ENCODE data around the gene ESR2. TPM values are rescaled to one million over a fixed set of nuclear protein-coding genes. Genes with fewer than 3 reads are reported as not detected.

ESR2 gene
- total RNA-seq, 1 experiment from 2014 or later, result 0.15 TPM

GRCh38 chr14:64075613-64076005, 218.6 kb downstream of the ESR2 start:
- H4K91ac ChIP-seq (ENCODE audit: insufficient read length, low read depth, low read length), result no peak overlapping the region
- no peaks in the 10 kb centered on the region for H3K79me1 ChIP-seq (ENCODE audit: insufficient read depth, low read depth, low read length, poor library complexity, severe bottlenecking)
- no peak overlapping the region for H2BK15ac ChIP-seq (ENCODE audit: low read depth, low read length)
- no peak overlapping the region for H3K56ac ChIP-seq (ENCODE audit: insufficient read length, low read depth, low read length)
- WGBS (ENCODE audit: extremely low coverage, insufficient read length, low lambda C conversion rate), result no CpG with 5 or more reads among the region's 1 CpG
- Mint-ChIP-seq H3K27me3 (ENCODE audit: low read depth) (no peaks in the 10 kb centered on the region), H3K4me3 (no peak overlapping the region), H3K27ac (peak overlapping the region in 1 of 3 experiments; percentile 61; a peak in 2 of 7 replicates), H3K4me1 (peaks cover 15 to 16% of the 10 kb centered on the region in 2 experiments), H3K9me3 (no peaks in the 10 kb centered on the region), H3K36me3 (ENCODE audit: insufficient read depth in 1 of 3, low read depth in 3 of 3) (peaks cover 9 to 38% (median 32%) of the 10 kb centered on the region in 3 experiments)
- no peak overlapping the region for H2BK20ac ChIP-seq (ENCODE audit: low read depth, low read length, poor library complexity, severe bottlenecking)
- H3K23ac ChIP-seq (ENCODE audit: insufficient read length, low read depth, low read length), result no peak overlapping the region
- H2BK12ac ChIP-seq (ENCODE audit: insufficient read length, low read depth, low read length), result no peak overlapping the region
- H3K9ac ChIP-seq (ENCODE audit: extremely low read depth, insufficient read length, low read length), result no peak overlapping the region
- H2AK5ac ChIP-seq (ENCODE audit: insufficient read length, low read length), result no peak overlapping the region
- no peaks in the 10 kb centered on the region; the same call in none of the 2 replicates for H3K4me1 ChIP-seq (ENCODE audit: insufficient read depth, low read length)
- H3K23me2 ChIP-seq (ENCODE audit: insufficient read length, low read depth, low read length, poor library complexity, severe bottlenecking), result no peaks in the 10 kb centered on the region
- DNase-seq, result no peak
- no peaks in the 10 kb centered on the region for H3K27me3 ChIP-seq (ENCODE audit: insufficient read depth, low read length)
- no peak overlapping the region for H3T11ph ChIP-seq (ENCODE audit: low read length)
- no peak for TF ChIP-seq CTCF (conservative IDR thresholded peaks at IDR 0.05)
- H3K79me2 ChIP-seq (ENCODE audit: insufficient read depth, low read length), result no peaks in the 10 kb centered on the region
- no peak overlapping the region for H3K27ac ChIP-seq (ENCODE audit: insufficient read length, low read depth, low read length)
- H3K4me2 ChIP-seq (ENCODE audit: insufficient read depth, insufficient read length, low read length), result no peak overlapping the region
- H4K5ac ChIP-seq (ENCODE audit: insufficient read length, low read depth, low read length), result no peak overlapping the region
- H2AFZ ChIP-seq (ENCODE audit: low read length), result no peak overlapping the region
- H3K18ac ChIP-seq (ENCODE audit: insufficient read length, low read depth, low read length), result no peak overlapping the region
- H3K14ac ChIP-seq (ENCODE audit: insufficient read depth, low read length), result no peak overlapping the region
- no peak overlapping the region for H3K4ac ChIP-seq (ENCODE audit: low read depth, low read length)
- H3K9me3 ChIP-seq (ENCODE audit: control insufficient read depth, low read depth, low read length), result no peaks in the 10 kb centered on the region
- no peak overlapping the region for H2BK5ac ChIP-seq (ENCODE audit: insufficient read length, low read length)
- no peak overlapping the region for H4K8ac ChIP-seq (replicated peaks; ENCODE audit: insufficient read length, low read depth, low read length)
- H4K20me1 ChIP-seq (ENCODE audit: control insufficient read depth, insufficient read depth, insufficient read length), result no peaks in the 10 kb centered on the region
- H2BK120ac ChIP-seq (ENCODE audit: low read depth, low read length, poor library complexity, severe bottlenecking), result no peak overlapping the region
